Measurements from ENCODE around the gene LDB1. TPM values are rescaled to one million over a fixed set of nuclear protein-coding genes. Genes with fewer than 3 reads are reported as not detected.
A peak's percentile ranks its signal among the peaks of the same experiment; 100 is the strongest.

The LDB1 gene
- total RNA-seq, 2 donors from 2014 or later: 30.8 to 31.4 TPM

GRCh38 chr10:102118867-102119266 lies 1.3 kb downstream of the LDB1 start:
- H3K9ac ChIP-seq (ENCODE audit: low read depth in 2 of 2, low read length in 2 of 2): peak overlapping the region in 1 of 2 donors; percentile 76
- peak; percentile 70 for DNase-seq
- H3K4me1 ChIP-seq: peaks cover 27% of the 10 kb centered on the region
- intact Hi-C loops (cut with DNase I): no loop called here
- H3K4me3 ChIP-seq: peak overlapping the region; percentile 69
- no peak for TF ChIP-seq CTCF (IDR thresholded peaks at IDR 0.05)
- H3K36me3 ChIP-seq: no peaks in the 10 kb centered on the region
- H3K27ac ChIP-seq: peak overlapping the region; percentile 84
- H3K9me3 ChIP-seq: no peaks in the 10 kb centered on the region
- H3K27me3 ChIP-seq: no peaks in the 10 kb centered on the region

GRCh38 chr10:102117391-102118159 lies 2.6 kb downstream of the LDB1 start:
- Histone ChIP-seq H3K27ac (peak overlapping the region; percentile 84), H3K9ac (ENCODE audit: low read depth in 2 of 2, low read length in 2 of 2) (peak overlapping the region; percentile 68 to 76), H3K4me3 (no peak overlapping the region), H3K9me3 (no peaks in the 10 kb centered on the region), H3K36me3 (no peaks in the 10 kb centered on the region), H3K4me1 (peaks cover 38% of the 10 kb centered on the region), H3K27me3 (no peaks in the 10 kb centered on the region)
- DNase-seq: peak; percentile 77
- TF ChIP-seq CTCF (IDR thresholded peaks at IDR 0.05): no peak
- intact Hi-C loops (cut with DNase I): no loop called here

GRCh38 chr10:102116656-102117055 lies 3.5 kb downstream of the LDB1 start:
- peak overlapping the region; percentile 84 for H3K27ac ChIP-seq
- H3K4me1 ChIP-seq: peaks cover 38% of the 10 kb centered on the region
- intact Hi-C loops (cut with DNase I): no loop called here
- peak overlapping the region; percentile 44 to 68 for H3K9ac ChIP-seq (ENCODE audit: low read depth in 2 of 2, low read length in 2 of 2)
- no peak for TF ChIP-seq CTCF (IDR thresholded peaks at IDR 0.05)
- DNase-seq: no peak
- H3K4me3 ChIP-seq: no peak overlapping the region
- no peaks in the 10 kb centered on the region for H3K9me3 ChIP-seq
- H3K27me3 ChIP-seq: no peaks in the 10 kb centered on the region
- H3K36me3 ChIP-seq: no peaks in the 10 kb centered on the region

GRCh38 chr10:102115775-102116174 lies 4.4 kb downstream of the LDB1 start:
- Histone ChIP-seq H3K36me3 (peaks cover 8% of the 10 kb centered on the region), H3K27ac (peak overlapping the region; percentile 73), H3K9ac (ENCODE audit: low read depth in 2 of 2, low read length in 2 of 2) (peak overlapping the region in 1 of 2 donors; percentile 79), H3K4me3 (no peak overlapping the region), H3K4me1 (peaks cover 38% of the 10 kb centered on the region), H3K27me3 (no peaks in the 10 kb centered on the region), H3K9me3 (no peaks in the 10 kb centered on the region)
- TF ChIP-seq CTCF (IDR thresholded peaks at IDR 0.05): no peak
- no peak for DNase-seq
- intact Hi-C loops (cut with DNase I): no loop called here

- peaks cover 38% of the 10 kb centered on the region for H3K4me1 ChIP-seq
- no peaks in the 10 kb centered on the region for H3K27me3 ChIP-seq
- peak; percentile 96 for DNase-seq
- H3K36me3 ChIP-seq: peaks cover 12% of the 10 kb centered on the region
- H3K27ac ChIP-seq: peak overlapping the region; percentile 73
- TF ChIP-seq CTCF (IDR thresholded peaks at IDR 0.05): no peak
- H3K9me3 ChIP-seq: no peaks in the 10 kb centered on the region
- intact Hi-C loops (cut with DNase I): no loop called here
- H3K4me3 ChIP-seq: peak overlapping the region; percentile 75
- H3K9ac ChIP-seq (ENCODE audit: low read depth in 2 of 2, low read length in 2 of 2): peak overlapping the region; percentile 59 to 79
Measured at GRCh38 chr10:102114861-102115618, 5.1 kb downstream of the LDB1 start.

Measured in colonic mucosa (tissue), 4 donors.